H9 (cell line): ENCODE data around the gene CENPP. TPM values are rescaled to one million over a fixed set of nuclear protein-coding genes. Genes with fewer than 3 reads are reported as not detected.

Source experiments
- DNase-seq: peaks from one replicate; pipeline ENCODE4 v3.0.0-alpha.2; 2017
- H2AFZ ChIP-seq: one replicate; pipeline ENCODE4 v1.6.1; 2013; ENCODE audit warnings: mild to moderate bottlenecking, low read length, control low read depth, moderate library complexity
- H2AK5ac ChIP-seq: 2 replicates; pipeline ENCODE4 v1.6.1; 2013; ENCODE audit warnings: low read length, control low read depth, mixed read lengths; ENCODE audit not compliant: insufficient read length
- H2BK120ac ChIP-seq: one replicate; pipeline ENCODE4 v1.6.1; 2013; ENCODE audit warnings: low read depth, mild to moderate bottlenecking, low read length, control low read depth, inconsistent platforms; ENCODE audit not compliant: poor library complexity, severe bottlenecking
- H2BK12ac ChIP-seq: 2 replicates; pipeline ENCODE4 v1.6.1; 2013; ENCODE audit warnings: low read length, control low read depth, mixed read lengths, low read depth; ENCODE audit not compliant: insufficient read length
- H2BK15ac ChIP-seq: 2 replicates; pipeline ENCODE4 v1.6.1; 2013; ENCODE audit warnings: low read depth, low read length, control low read depth
- H2BK20ac ChIP-seq: one replicate; pipeline ENCODE4 v1.6.1; 2013; ENCODE audit warnings: low read depth, mild to moderate bottlenecking, low read length, control low read depth, inconsistent platforms; ENCODE audit not compliant: poor library complexity, severe bottlenecking
- H2BK5ac ChIP-seq: 2 replicates; pipeline ENCODE4 v1.6.1; 2013; ENCODE audit warnings: low read length, control low read depth, mixed read lengths; ENCODE audit not compliant: insufficient read length
- H3K14ac ChIP-seq: 2 replicates; pipeline ENCODE4 v1.6.1; 2013; ENCODE audit warnings: low read length, control low read depth; ENCODE audit not compliant: insufficient read depth
- H3K18ac ChIP-seq: 2 replicates; pipeline ENCODE4 v1.6.1; 2013; ENCODE audit warnings: low read depth, mild to moderate bottlenecking, mixed read lengths, low read length, control low read depth; ENCODE audit not compliant: insufficient read length
- H3K23ac ChIP-seq: 2 replicates; pipeline ENCODE4 v1.6.1; 2013; ENCODE audit warnings: low read length, control low read depth, mixed read lengths, low read depth; ENCODE audit not compliant: insufficient read length
- H3K23me2 ChIP-seq: 2 replicates; pipeline ENCODE4 v1.6.1; 2013; ENCODE audit warnings: low read depth, mild to moderate bottlenecking, mixed read lengths, low read length, control low read depth; ENCODE audit not compliant: insufficient read length, poor library complexity, severe bottlenecking
- H3K27ac ChIP-seq: 2 replicates; pipeline ENCODE4 v1.5.1; 2013; ENCODE audit warnings: low read length, control low read depth, mixed read lengths, low read depth; ENCODE audit not compliant: insufficient read length
- H3K27me3 ChIP-seq: 2 replicates; pipeline ENCODE4 v1.6.1; 2013; ENCODE audit warnings: low read length, control low read depth, inconsistent platforms; ENCODE audit not compliant: insufficient read depth
- H3K4ac ChIP-seq: 2 replicates; pipeline ENCODE4 v1.6.1; 2013; ENCODE audit warnings: low read depth, mild to moderate bottlenecking, control low read depth, inconsistent platforms, low read length, moderate library complexity
- H3K4me1 ChIP-seq: 2 replicates; pipeline ENCODE4 v1.6.1; 2013; ENCODE audit warnings: low read length, control low read depth, inconsistent platforms; ENCODE audit not compliant: insufficient read depth
- H3K4me2 ChIP-seq: 2 replicates; pipeline ENCODE4 v1.6.1; 2013; ENCODE audit warnings: low read length, control low read depth, mixed read lengths; ENCODE audit not compliant: insufficient read length, insufficient read depth
- H3K56ac ChIP-seq: 2 replicates; pipeline ENCODE4 v1.6.1; 2013; ENCODE audit warnings: low read depth, mild to moderate bottlenecking, mixed read lengths, low read length, control low read depth; ENCODE audit not compliant: insufficient read length
- H3K79me1 ChIP-seq: 2 replicates; pipeline ENCODE4 v1.6.1; 2013; ENCODE audit warnings: low read depth, mild to moderate bottlenecking, moderate library complexity, low read length, control low read depth, inconsistent platforms; ENCODE audit not compliant: insufficient read depth, poor library complexity, severe bottlenecking
- H3K79me2 ChIP-seq: 2 replicates; pipeline ENCODE4 v1.6.1; 2013; ENCODE audit warnings: low read length, control low read depth, inconsistent platforms; ENCODE audit not compliant: insufficient read depth
- H3K9ac ChIP-seq: 2 replicates; pipeline ENCODE4 v1.6.1; 2013; ENCODE audit warnings: low read length, control low read depth, mixed read lengths; ENCODE audit not compliant: insufficient read length; ENCODE audit errors: extremely low read depth
- H3K9me3 ChIP-seq: one replicate; pipeline ENCODE4 v1.6.1; 2013; ENCODE audit warnings: low read depth, low read length, inconsistent platforms; ENCODE audit not compliant: control insufficient read depth
- H3T11ph ChIP-seq: one replicate; pipeline ENCODE4 v1.6.1; 2013; ENCODE audit warnings: mild to moderate bottlenecking, low read length, control low read depth, inconsistent platforms
- H4K20me1 ChIP-seq: one replicate; pipeline ENCODE4 v1.6.1; 2013; ENCODE audit not compliant: control insufficient read depth, insufficient read length, insufficient read depth
- H4K5ac ChIP-seq: 2 replicates; pipeline ENCODE4 v1.6.1; 2013; ENCODE audit warnings: low read depth, mild to moderate bottlenecking, mixed read lengths, low read length, control low read depth; ENCODE audit not compliant: insufficient read length
- H4K8ac ChIP-seq: replicated peaks from 2 replicates; pipeline ENCODE4 v1.6.1; 2013; ENCODE audit warnings: low read length, control low read depth, mixed read lengths, low read depth; ENCODE audit not compliant: insufficient read length
- H4K91ac ChIP-seq: 2 replicates; pipeline ENCODE4 v1.6.1; 2013; ENCODE audit warnings: low read depth, mild to moderate bottlenecking, moderate library complexity, mixed read lengths, low read length, control low read depth; ENCODE audit not compliant: insufficient read length
- H3K27ac Mint-ChIP-seq, 3 experiments: 2 replicates in 2 of 3; 3 replicates in 1 of 3; pipeline ENCODE4 v1.8.0; 2020 to 2021; ENCODE audit warnings: mixed read lengths in 3 of 3, mild to moderate bottlenecking in 1 of 3, moderate library complexity in 1 of 3
- H3K27me3 Mint-ChIP-seq: 2 replicates; pipeline ENCODE4 v1.8.0; 2021; ENCODE audit warnings: low read depth, mild to moderate bottlenecking, moderate library complexity, mixed read lengths
- H3K36me3 Mint-ChIP-seq, 3 experiments: 2 replicates in 2 of 3; 3 replicates in 1 of 3; pipeline ENCODE4 v1.8.0; 2020 to 2021; ENCODE audit warnings: low read depth in 3 of 3, mixed read lengths in 3 of 3; ENCODE audit not compliant: insufficient read depth in 1 of 3
- H3K4me1 Mint-ChIP-seq, 2 experiments: 2 replicates each; pipeline ENCODE4 v1.8.0; 2020; ENCODE audit warnings: mixed read lengths in 2 of 2
- H3K4me3 Mint-ChIP-seq, 2 experiments: 2 replicates in 1 of 2; 3 replicates in 1 of 2; pipeline ENCODE4 v1.8.0; 2020 to 2021; ENCODE audit warnings: mild to moderate bottlenecking in 2 of 2, mixed read lengths in 2 of 2, moderate library complexity in 1 of 2
- H3K9me3 Mint-ChIP-seq, 2 experiments: 2 replicates in 1 of 2; 3 replicates in 1 of 2; pipeline ENCODE4 v1.8.0; 2020; ENCODE audit warnings: mild to moderate bottlenecking in 2 of 2, mixed read lengths in 2 of 2, moderate library complexity in 1 of 2
- CTCF ChIP-seq: fragments of 200-600 bp; sonication (generic); conservative IDR thresholded peaks from 3 replicates; pipeline ENCODE4 v1.8.0; 2021; ENCODE audit warnings: antibody characterized with exemption, mild to moderate bottlenecking
- WGBS: extraction: QIAGEN DNeasy Blood & Tissue Kit; methylation state at CpG from one replicate; pipeline ENCODE4 v1.1.7; 2013; ENCODE audit warnings: missing lambda C conversion rate, low lambda C conversion rate, mixed read lengths; ENCODE audit not compliant: insufficient read length; ENCODE audit errors: extremely low coverage; 5-methylcytosine and 5-hydroxymethylcytosine counted together
- total RNA-seq: library from RNA; stranded (reverse); gene quantifications from 2 replicates; pipeline ENCODE4 v1.2.1, GENCODE V29; 2021

Gene CENPP
- total RNA-seq, 1 experiment from 2014 or later = 9.1 TPM

DNA sequence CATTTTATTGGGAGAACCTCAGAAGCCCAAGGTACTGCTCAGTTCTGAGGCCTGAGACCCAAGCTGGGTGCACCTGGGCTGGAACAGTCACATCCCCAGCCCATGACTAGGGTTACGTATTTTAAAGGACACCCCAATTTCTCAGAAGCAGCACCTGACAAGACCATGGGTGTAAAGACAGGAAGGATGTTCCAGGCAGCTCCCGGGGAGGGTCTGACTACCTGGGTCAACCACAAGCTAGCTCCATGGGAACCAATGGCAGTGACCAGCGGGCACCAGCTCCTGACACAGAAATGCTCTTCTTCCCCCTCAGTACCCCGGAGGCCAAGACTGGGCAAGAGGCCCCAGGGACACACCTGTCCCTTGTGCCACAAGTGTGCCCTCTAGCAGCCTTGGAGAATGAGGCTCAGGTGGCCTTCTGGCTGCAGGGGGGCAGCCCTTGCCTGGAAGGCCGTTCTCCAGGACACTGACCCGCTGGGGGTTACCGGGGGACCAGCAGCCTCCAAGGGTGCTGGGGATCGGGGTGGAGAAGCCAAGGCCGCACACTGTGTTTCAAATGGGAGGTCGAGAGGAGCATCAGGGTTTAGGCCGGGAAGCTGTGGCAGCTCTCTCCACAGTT is 291.6 kb downstream of the CENPP start:
- no peak overlapping the region for H3K18ac ChIP-seq
- H3K23ac ChIP-seq = no peak overlapping the region
- no peak overlapping the region for H2BK12ac ChIP-seq
- no peak overlapping the region for H4K8ac ChIP-seq
- H3K4ac ChIP-seq = no peak overlapping the region
- H3K4me1 ChIP-seq = no peaks in the 10 kb centered on the region
- H3K4me2 ChIP-seq = no peak overlapping the region
- no peaks in the 10 kb centered on the region for H3K27me3 ChIP-seq
- H3K4me3 Mint-ChIP-seq = no peak overlapping the region
- no peaks in the 10 kb centered on the region for H3K9me3 ChIP-seq
- no peak overlapping the region for H4K5ac ChIP-seq
- DNase-seq = peak; percentile 14
- no peaks in the 10 kb centered on the region for H4K20me1 ChIP-seq
- H3T11ph ChIP-seq = no peak overlapping the region
- H3K27me3 Mint-ChIP-seq = no peaks in the 10 kb centered on the region
- H2AK5ac ChIP-seq = no peak overlapping the region
- no peaks in the 10 kb centered on the region for H3K79me1 ChIP-seq
- H4K91ac ChIP-seq = no peak overlapping the region
- H3K14ac ChIP-seq = no peak overlapping the region
- H2BK120ac ChIP-seq = no peak overlapping the region
- no peaks in the 10 kb centered on the region for H3K79me2 ChIP-seq
- H3K9me3 Mint-ChIP-seq = no peaks in the 10 kb centered on the region
- TF ChIP-seq CTCF = no peak
- H2BK15ac ChIP-seq = no peak overlapping the region
- H3K9ac ChIP-seq = no peak overlapping the region
- H3K27ac ChIP-seq = no peak overlapping the region
- no CpG with 5 or more reads among the region's 11 CpGs for WGBS
- no peaks in the 10 kb centered on the region for H3K4me1 Mint-ChIP-seq
- peaks cover under 1 to 56% (median 18%) of the 10 kb centered on the region in 3 experiments for H3K36me3 Mint-ChIP-seq
- peak overlapping the region in 1 of 3 experiments; percentile 62; a peak in 2 of 7 replicates for H3K27ac Mint-ChIP-seq
- no peak overlapping the region for H3K56ac ChIP-seq
- H2AFZ ChIP-seq = no peak overlapping the region
- H2BK5ac ChIP-seq = no peak overlapping the region
- no peaks in the 10 kb centered on the region for H3K23me2 ChIP-seq
- H2BK20ac ChIP-seq = no peak overlapping the region
